KOPT-K1 (cell line): ENCODE results near the gene MAP3K5.
"Not testable (repeated sequence)": the region's sequence is repeated elsewhere in the genome, so short reads cannot be mapped to it uniquely, and the experiment has no call there.

Experiments
- H3K27ac ChIP-seq: fragments of 200-600 bp; sonication (generic); 2 replicates; pipeline ENCODE4 v1.5.1; 2016; ENCODE audit warnings: antibody characterized with exemption, mild to moderate bottlenecking, low read depth, low read length; ENCODE audit not compliant: poor library complexity, severe bottlenecking
- H3K36me3 ChIP-seq: fragments of 200-600 bp; sonication (generic); 2 replicates; pipeline ENCODE4 v1.5.1; 2017; ENCODE audit warnings: antibody characterized with exemption, mild to moderate bottlenecking, low read length, moderate library complexity; ENCODE audit not compliant: insufficient read depth
- H3K9me3 ChIP-seq: fragments of 200-600 bp; sonication (generic); 2 replicates; pipeline ENCODE4 v1.5.1; 2017; ENCODE audit warnings: antibody characterized with exemption, low read length, mild to moderate bottlenecking; ENCODE audit not compliant: insufficient read depth, poor library complexity, severe bottlenecking

Gene MAP3K5

GRCh38 chr6:136767570-136768309 lies 24.5 kb downstream of the MAP3K5 start:
- Histone ChIP-seq H3K9me3 (no peaks in the 10 kb centered on the region), H3K27ac (no peak overlapping the region), H3K36me3 (no peaks in the 10 kb centered on the region)

- Histone ChIP-seq H3K27ac (no peak overlapping the region), H3K9me3 (no peaks in the 10 kb centered on the region), H3K36me3 (no peaks in the 10 kb centered on the region)
Observed at GRCh38 chr6:136767103-136767502, 25.2 kb downstream of the MAP3K5 start.

- Histone ChIP-seq H3K27ac (no peak overlapping the region), H3K36me3 (no peaks in the 10 kb centered on the region), H3K9me3 (no peaks in the 10 kb centered on the region)
Observed at GRCh38 chr6:136766274-136766673, 26.0 kb downstream of the MAP3K5 start.

GRCh38 chr6:136764517-136764993 lies 27.7 kb downstream of the MAP3K5 start:
- Histone ChIP-seq H3K9me3 (no peaks in the 10 kb centered on the region), H3K27ac (no peak overlapping the region), H3K36me3 (no peaks in the 10 kb centered on the region)

GRCh38 chr6:136763716-136764516 lies 28.4 kb downstream of the MAP3K5 start:
- Histone ChIP-seq H3K36me3 (no peaks in the 10 kb centered on the region), H3K27ac (no peak overlapping the region), H3K9me3 (no peaks in the 10 kb centered on the region)

- Histone ChIP-seq H3K36me3 (no peaks in the 10 kb centered on the region), H3K27ac (no peak overlapping the region), H3K9me3 (no peaks in the 10 kb centered on the region)
Observed at GRCh38 chr6:136763255-136763654, 29.0 kb downstream of the MAP3K5 start.

- Histone ChIP-seq H3K9me3 (no peaks in the 10 kb centered on the region), H3K36me3 (no peaks in the 10 kb centered on the region), H3K27ac (no peak overlapping the region)
Observed at GRCh38 chr6:136762022-136762975, 30.0 kb downstream of the MAP3K5 start.

GRCh38 chr6:136761227-136761922 lies 30.9 kb downstream of the MAP3K5 start:
- Histone ChIP-seq H3K36me3 (no peaks in the 10 kb centered on the region), H3K27ac (no peak overlapping the region), H3K9me3 (no peaks in the 10 kb centered on the region)

GRCh38 chr6:136760781-136761180 lies 31.5 kb downstream of the MAP3K5 start:
- H3K27ac ChIP-seq, H3K9me3 ChIP-seq, H3K36me3 ChIP-seq: not testable (repeated sequence)

- no peak overlapping the region for H3K27ac ChIP-seq
- no peaks in the 10 kb centered on the region for H3K9me3 ChIP-seq
- H3K36me3 ChIP-seq, result no peaks in the 10 kb centered on the region
Observed at GRCh38 chr6:136757150-136757549, 35.1 kb downstream of the MAP3K5 start.

- Histone ChIP-seq H3K27ac (no peak overlapping the region), H3K36me3 (no peaks in the 10 kb centered on the region), H3K9me3 (no peaks in the 10 kb centered on the region)
Observed at GRCh38 chr6:136754820-136755219, 37.5 kb downstream of the MAP3K5 start.

GRCh38 chr6:136753624-136754023 lies 38.7 kb downstream of the MAP3K5 start:
- Histone ChIP-seq H3K36me3 (no peaks in the 10 kb centered on the region), H3K9me3 (no peaks in the 10 kb centered on the region), H3K27ac (no peak overlapping the region)

- Histone ChIP-seq H3K27ac (no peak overlapping the region), H3K9me3 (no peaks in the 10 kb centered on the region), H3K36me3 (no peaks in the 10 kb centered on the region)
Observed at GRCh38 chr6:136752554-136752953, 39.7 kb downstream of the MAP3K5 start.

GRCh38 chr6:136751991-136752390 lies 40.3 kb downstream of the MAP3K5 start:
- H3K36me3 ChIP-seq, result no peaks in the 10 kb centered on the region
- no peak overlapping the region for H3K27ac ChIP-seq
- no peaks in the 10 kb centered on the region for H3K9me3 ChIP-seq
